GM23338 (cell line): ENCODE data around the gene DDX24. TPM values are rescaled to one million over a fixed set of nuclear protein-coding genes. Genes with fewer than 3 reads are reported as not detected.

ENCODE experiments used
- ATAC-seq: fragments of 200-7000 bp; cut with Tn5 transposase; 3 replicates; pipeline ENCODE4 v1.9.1; 2020
- DNase-seq: peaks from one replicate; pipeline ENCODE4 v3.0.0-alpha.2; 2015; ENCODE audit warnings: low spot score
- H2AFZ ChIP-seq: fragments of 200-600 bp; sonication (generic); 2 replicates; pipeline ENCODE4 v1.8.0; 2016; ENCODE audit warnings: antibody characterized with exemption, mild to moderate bottlenecking, moderate library complexity
- H3F3A ChIP-seq: fragments of 200-600 bp; sonication (generic); replicated peaks from 2 replicates; pipeline ENCODE4 v1.8.0; 2017; ENCODE audit warnings: antibody characterized with exemption, mixed run types, low read depth
- H3K27ac ChIP-seq: fragments of 200-600 bp; sonication (generic); 2 replicates; pipeline ENCODE4 v1.6.1; 2016; ENCODE audit warnings: low read depth
- H3K27me3 ChIP-seq: fragments of 200-600 bp; sonication (generic); 2 replicates; pipeline ENCODE4 v1.8.0; 2016; ENCODE audit warnings: mild to moderate bottlenecking, mixed run types, moderate library complexity; ENCODE audit not compliant: insufficient read depth
- H3K36me3 ChIP-seq: fragments of 200-600 bp; sonication (generic); 2 replicates; pipeline ENCODE4 v1.8.0; 2016; ENCODE audit warnings: mild to moderate bottlenecking; ENCODE audit not compliant: insufficient read depth
- H3K4me1 ChIP-seq: fragments of 200-600 bp; sonication (generic); 2 replicates; pipeline ENCODE4 v1.8.0; 2016; ENCODE audit warnings: mild to moderate bottlenecking, moderate library complexity; ENCODE audit not compliant: insufficient read depth
- H3K4me2 ChIP-seq: fragments of 200-600 bp; sonication (generic); 2 replicates; pipeline ENCODE4 v1.7.1; 2017; ENCODE audit warnings: mixed run types
- H3K4me3 ChIP-seq: fragments of 200-600 bp; sonication (generic); 2 replicates; pipeline ENCODE4 v1.6.1; 2016; ENCODE audit warnings: mixed run types
- H3K79me2 ChIP-seq: fragments of 200-600 bp; sonication (generic); replicated peaks from 2 replicates; pipeline ENCODE4 v1.8.0; 2017; ENCODE audit warnings: mild to moderate bottlenecking; ENCODE audit not compliant: insufficient read depth
- H3K9me2 ChIP-seq: fragments of 200-600 bp; sonication (generic); 2 replicates; pipeline ENCODE4 v1.8.0; 2017; ENCODE audit not compliant: insufficient read depth
- H4K20me1 ChIP-seq: fragments of 200-600 bp; sonication (generic); replicated peaks from 2 replicates; pipeline ENCODE4 v1.8.0; 2017; ENCODE audit warnings: mild to moderate bottlenecking; ENCODE audit not compliant: insufficient read depth
- H3K27ac Mint-ChIP-seq: 2 replicates; pipeline ENCODE4 v1.8.0; 2020; ENCODE audit warnings: inconsistent platforms, mild to moderate bottlenecking, moderate library complexity, mixed read lengths
- H3K27me3 Mint-ChIP-seq: 3 replicates; pipeline ENCODE4 v1.8.0; 2022; ENCODE audit warnings: low read depth, mild to moderate bottlenecking, moderate library complexity, mixed read lengths, inconsistent platforms; ENCODE audit not compliant: insufficient read depth, poor library complexity
- H3K36me3 Mint-ChIP-seq: 3 replicates; pipeline ENCODE4 v1.8.0; 2021; ENCODE audit warnings: low read depth, mild to moderate bottlenecking, inconsistent platforms, moderate library complexity, mixed read lengths
- H3K4me1 Mint-ChIP-seq: 3 replicates; pipeline ENCODE4 v1.8.0; 2020; ENCODE audit warnings: mild to moderate bottlenecking, inconsistent platforms, mixed read lengths
- H3K4me3 Mint-ChIP-seq: 3 replicates; pipeline ENCODE4 v1.8.0; 2021; ENCODE audit warnings: moderate library complexity, mild to moderate bottlenecking, inconsistent platforms, mixed read lengths
- H3K9me3 Mint-ChIP-seq: 3 replicates; pipeline ENCODE4 v1.8.0; 2020; ENCODE audit warnings: moderate library complexity, mild to moderate bottlenecking, inconsistent platforms, mixed read lengths
- CREB1 ChIP-seq: fragments of 250-450 bp; sonication (Bioruptor Pico); IDR thresholded peaks from 2 replicates; pipeline ENCODE4 v1.5.0; 2020; ENCODE audit warnings: low read depth, mild to moderate bottlenecking, moderate library complexity
- CTCF ChIP-seq, 2 experiments: fragments of 200-600 bp in 1 of 2; sonication (generic) in 1 of 2; conservative IDR thresholded peaks; 2 replicates each; pipeline versions ENCODE4 v1.5.1 to v1.6.1; 2016 to 2017; ENCODE audit warnings: antibody characterized with exemption in 2 of 2, low read depth in 2 of 2, mild to moderate bottlenecking in 2 of 2, moderate library complexity in 1 of 2
- EZH2phosphoT487 ChIP-seq: fragments of 200-600 bp; sonication (generic); IDR thresholded peaks from one replicate; pipeline ENCODE4 v1.8.1; 2018; ENCODE audit warnings: antibody characterized with exemption; ENCODE audit not compliant: unreplicated experiment
- JUNB ChIP-seq: IDR thresholded peaks from one replicate; pipeline ENCODE4 v1.6.1; 2016; ENCODE audit warnings: antibody characterized with exemption; ENCODE audit not compliant: unreplicated experiment
- POLR2AphosphoS5 ChIP-seq: IDR thresholded peaks from 2 replicates; pipeline ENCODE4 v1.6.1; 2016; ENCODE audit warnings: antibody characterized with exemption, low read depth
- ZNF114 ChIP-seq: fragments of 250-450 bp; sonication (Bioruptor Pico); IDR thresholded peaks from 2 replicates; pipeline ENCODE4 v1.5.0; 2020; ENCODE audit warnings: mild to moderate bottlenecking, moderate library complexity
- ZNF462 ChIP-seq: fragments of 250-450 bp; sonication (Bioruptor Pico); IDR thresholded peaks from 2 replicates; pipeline ENCODE4 v1.5.0; 2020; ENCODE audit warnings: mild to moderate bottlenecking, moderate library complexity
- polyA plus RNA-seq: library from polyadenylated mRNA; unstranded; fragments of >200 nt; fragmentation: Nextera tagmentation; extraction: Ambion mirVana; gene quantifications from 2 replicates; pipeline ENCODE4 v1.2.1, GENCODE V29; 2016
- total RNA-seq: library from RNA; depleted of rRNA; stranded (reverse); fragments of >200 nt; shearing (Covaris generic); gene quantifications from 2 replicates; pipeline ENCODE4 v1.2.3, GENCODE V29; 2014
- TF ChIP-seq, protein P1 (sequence below): IDR thresholded peaks from 2 replicates; pipeline ENCODE4 v1.6.1; 2016; ENCODE audit warnings: antibody characterized with exemption

DDX24 gene
- total and polyA plus RNA-seq, 2 experiments from 2014 or later = 150 to 265 TPM

DNA sequence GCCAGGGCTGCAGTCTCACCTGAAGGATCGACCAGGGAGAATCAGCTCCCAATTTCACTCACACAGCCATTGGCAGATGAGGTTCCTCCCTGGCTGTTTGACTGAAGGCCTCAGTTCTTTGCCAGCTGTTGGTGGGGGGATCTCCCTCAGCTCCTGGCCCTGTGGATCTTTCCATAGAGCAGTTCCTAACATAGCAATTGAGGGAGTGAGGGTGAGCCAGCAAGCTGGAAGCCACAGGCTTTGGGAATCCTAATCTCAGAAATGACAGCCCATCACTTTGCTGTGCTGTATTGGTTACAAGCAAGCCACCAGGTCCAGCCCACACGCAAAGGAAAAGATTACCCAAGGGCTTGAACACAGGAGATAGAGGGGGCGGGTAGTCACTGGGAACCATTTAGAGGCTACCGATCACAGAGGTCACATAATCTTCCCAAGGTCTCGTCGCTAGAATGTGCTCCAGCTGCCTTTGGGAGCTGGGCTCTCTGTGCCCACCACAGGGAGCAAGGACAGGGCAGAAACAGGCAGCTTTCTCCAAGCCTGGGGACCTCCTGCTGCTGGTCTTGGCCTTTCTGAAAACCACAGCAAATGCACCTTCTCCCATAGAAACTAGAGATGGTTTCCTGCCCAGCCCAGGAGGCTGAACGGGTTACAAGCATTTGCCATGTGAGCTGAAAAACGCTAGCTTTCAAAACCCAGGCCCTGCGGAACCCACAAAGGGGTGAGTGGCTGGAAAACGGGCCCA, 59.4 kb downstream of the DDX24 start:
- Histone ChIP-seq H3K79me2 (no peaks in the 10 kb centered on the region), H3K4me3 (no peak overlapping the region), H3K27me3 (no peaks in the 10 kb centered on the region), H4K20me1 (no peaks in the 10 kb centered on the region), H3K9me2 (no peaks in the 10 kb centered on the region), H3K36me3 (no peaks in the 10 kb centered on the region), H3K4me2 (no peak overlapping the region), H3K4me1 (no peaks in the 10 kb centered on the region), H3K27ac (no peak overlapping the region), H3F3A (no peaks in the 10 kb centered on the region), H2AFZ (peak overlapping the region; percentile 91)
- Mint-ChIP-seq H3K36me3 (no peaks in the 10 kb centered on the region), H3K27me3 (peaks cover 7% of the 10 kb centered on the region), H3K9me3 (no peaks in the 10 kb centered on the region; the same call in 2 of the 3 replicates), H3K27ac (no peak overlapping the region), H3K4me3 (no peak overlapping the region), H3K4me1 (peaks cover 27% of the 10 kb centered on the region)
- ATAC-seq = no peak
- DNase-seq = no peak
- TF ChIP-seq POLR2AphosphoS5 (no peak), JUNB (no peak), EZH2phosphoT487 (no peak), CTCF (conservative IDR thresholded peaks at IDR 0.05; ENCODE audit: low read depth in 2 of 2) (no peak), ZNF462 (CRISPR knock-in tag) (no peak), CREB1 (CRISPR knock-in tag) (no peak), ZNF114 (no peak)
- TF ChIP-seq, protein P1, sequence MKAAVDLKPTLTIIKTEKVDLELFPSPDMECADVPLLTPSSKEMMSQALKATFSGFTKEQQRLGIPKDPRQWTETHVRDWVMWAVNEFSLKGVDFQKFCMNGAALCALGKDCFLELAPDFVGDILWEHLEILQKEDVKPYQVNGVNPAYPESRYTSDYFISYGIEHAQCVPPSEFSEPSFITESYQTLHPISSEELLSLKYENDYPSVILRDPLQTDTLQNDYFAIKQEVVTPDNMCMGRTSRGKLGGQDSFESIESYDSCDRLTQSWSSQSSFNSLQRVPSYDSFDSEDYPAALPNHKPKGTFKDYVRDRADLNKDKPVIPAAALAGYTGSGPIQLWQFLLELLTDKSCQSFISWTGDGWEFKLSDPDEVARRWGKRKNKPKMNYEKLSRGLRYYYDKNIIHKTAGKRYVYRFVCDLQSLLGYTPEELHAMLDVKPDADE = no peak
